ENCODE measurements around the gene CYGB. TPM values are rescaled to one million over a fixed set of nuclear protein-coding genes. Genes with fewer than 3 reads are reported as not detected.
A peak's percentile ranks its signal among the peaks of the same experiment; 100 is the strongest.

CYGB gene
- total RNA-seq, 1 donor from 2014 or later = 24.6 TPM

- no peak for DNase-seq (ENCODE audit: low spot score)
These were observed 13.5 kb upstream of the CYGB start for GRCh38 chr17:76550712-76551615.

GRCh38 chr17:76549539-76549938 is 12.0 kb upstream of the CYGB start:
- DNase-seq (ENCODE audit: low spot score) = no peak

GRCh38 chr17:76549215-76549518 is 11.7 kb upstream of the CYGB start:
- DNase-seq (ENCODE audit: low spot score) = no peak

GRCh38 chr17:76548378-76549214 is 11.1 kb upstream of the CYGB start:
- DNase-seq (ENCODE audit: low spot score) = no peak

- no peak for DNase-seq (ENCODE audit: low spot score)
These were observed 10.2 kb upstream of the CYGB start for GRCh38 chr17:76547642-76548202.

GRCh38 chr17:76547183-76547641 is 9.7 kb upstream of the CYGB start:
- DNase-seq (ENCODE audit: low spot score) = no peak

- DNase-seq (ENCODE audit: low spot score) = no peak
These were observed 9.2 kb upstream of the CYGB start for GRCh38 chr17:76546556-76547182.

- no peak for DNase-seq (ENCODE audit: low spot score)
These were observed 8.5 kb upstream of the CYGB start for GRCh38 chr17:76545918-76546555.

GRCh38 chr17:76544546-76545365 is 7.2 kb upstream of the CYGB start:
- no peak for DNase-seq (ENCODE audit: low spot score)

- no peak for DNase-seq (ENCODE audit: low spot score)
These were observed 6.5 kb upstream of the CYGB start for GRCh38 chr17:76543826-76544545.

- DNase-seq (ENCODE audit: low spot score) = no peak
These were observed 5.9 kb upstream of the CYGB start for GRCh38 chr17:76543482-76543825.

- DNase-seq (ENCODE audit: low spot score) = no peak
These were observed 5.5 kb upstream of the CYGB start for GRCh38 chr17:76542984-76543383.

- DNase-seq (ENCODE audit: low spot score) = no peak
These were observed 5.1 kb upstream of the CYGB start for GRCh38 chr17:76542566-76542971.

- no peak for DNase-seq (ENCODE audit: low spot score)
These were observed 4.4 kb upstream of the CYGB start for GRCh38 chr17:76541739-76542454.

- DNase-seq (ENCODE audit: low spot score) = peak; percentile 94
These were observed 3.1 kb upstream of the CYGB start for GRCh38 chr17:76540381-76541300.

GRCh38 chr17:76539631-76540271 is 2.2 kb upstream of the CYGB start, which contains the start of gene PRCD:
TSS of gene PRCD (plus strand) at chr17:76540044. CDS start at chr17:76540142, 98 bp downstream.
- DNase-seq (ENCODE audit: low spot score) = no peak

- DNase-seq (ENCODE audit: low spot score) = no peak
These were observed 1.5 kb upstream of the CYGB start for GRCh38 chr17:76538941-76539570.

Measured in ureter (tissue), 1 donor.